ENCODE measurements around the gene OR5A2.

DNA sequence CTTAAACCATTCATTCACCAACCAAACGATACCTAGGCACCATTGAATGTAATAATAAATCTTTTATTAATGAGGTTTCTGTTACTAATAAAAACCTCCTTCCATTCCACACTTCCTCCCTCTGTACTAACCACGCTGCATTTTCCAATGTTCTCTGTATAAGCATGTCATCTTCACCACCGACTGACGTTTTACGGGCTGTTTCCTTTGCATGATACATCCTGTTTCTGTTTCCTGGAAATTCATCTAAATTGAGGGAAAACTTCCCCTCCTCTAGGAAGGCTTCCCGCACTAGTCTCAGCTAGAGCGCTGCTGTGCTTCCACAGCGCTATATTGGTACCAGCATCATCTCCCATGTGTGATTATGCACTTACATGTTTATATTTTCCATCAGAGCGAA, 49.0 kb upstream of the OR5A2 start:
- TF ChIP-seq, protein P1, sequence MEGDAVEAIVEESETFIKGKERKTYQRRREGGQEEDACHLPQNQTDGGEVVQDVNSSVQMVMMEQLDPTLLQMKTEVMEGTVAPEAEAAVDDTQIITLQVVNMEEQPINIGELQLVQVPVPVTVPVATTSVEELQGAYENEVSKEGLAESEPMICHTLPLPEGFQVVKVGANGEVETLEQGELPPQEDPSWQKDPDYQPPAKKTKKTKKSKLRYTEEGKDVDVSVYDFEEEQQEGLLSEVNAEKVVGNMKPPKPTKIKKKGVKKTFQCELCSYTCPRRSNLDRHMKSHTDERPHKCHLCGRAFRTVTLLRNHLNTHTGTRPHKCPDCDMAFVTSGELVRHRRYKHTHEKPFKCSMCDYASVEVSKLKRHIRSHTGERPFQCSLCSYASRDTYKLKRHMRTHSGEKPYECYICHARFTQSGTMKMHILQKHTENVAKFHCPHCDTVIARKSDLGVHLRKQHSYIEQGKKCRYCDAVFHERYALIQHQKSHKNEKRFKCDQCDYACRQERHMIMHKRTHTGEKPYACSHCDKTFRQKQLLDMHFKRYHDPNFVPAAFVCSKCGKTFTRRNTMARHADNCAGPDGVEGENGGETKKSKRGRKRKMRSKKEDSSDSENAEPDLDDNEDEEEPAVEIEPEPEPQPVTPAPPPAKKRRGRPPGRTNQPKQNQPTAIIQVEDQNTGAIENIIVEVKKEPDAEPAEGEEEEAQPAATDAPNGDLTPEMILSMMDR (conservative IDR thresholded peaks at IDR 0.05; ENCODE audit: low read length) = no peak
- TF ChIP-seq EZH2phosphoT487 (IDR thresholded peaks at IDR 0.05; ENCODE audit: borderline replicate concordance, low read depth, low read length) = no peak

Measured in OCI-LY7 (cell line).